ENCODE data around the gene CRACR2A. TPM values are rescaled to one million over a fixed set of nuclear protein-coding genes. Genes with fewer than 3 reads are reported as not detected.

CRACR2A gene
- polyA plus RNA-seq, 3 donors: 2.8 to 10.7 (median 5.8) TPM

- H3K36me3 ChIP-seq (replicated peaks in 1 of 2; ENCODE audit: control insufficient read depth in 1 of 2, insufficient read depth in 2 of 2, low read length in 2 of 2): peaks cover 2 to 27% of the 10 kb centered on the region in 2 donors
- Mint-ChIP-seq H3K9me3 (peaks cover 0 to 4% (median 0%) of the 10 kb centered on the region in 7 donors), H3K4me1 (peaks cover 31% of the 10 kb centered on the region), H3K4me3 (no peak overlapping the region), H3K27ac (no peak overlapping the region), H3K27me3 (ENCODE audit: low read depth in 3 of 3) (no peaks in the 10 kb centered on the region), H3K36me3 (peaks cover 48 to 49% of the 10 kb centered on the region in 2 donors)
- 100% methylated on average over 1 of the region's 2 CpGs for WGBS (ENCODE audit: insufficient coverage)
- H2AFZ ChIP-seq (ENCODE audit: insufficient read depth, low read depth, low read length, poor library complexity, severe bottlenecking): no peak overlapping the region
- no peak overlapping the region for H3K27ac ChIP-seq (ENCODE audit: low read depth in 1 of 2, low read length in 2 of 2)
- H3K9ac ChIP-seq (ENCODE audit: insufficient read depth, low read length, poor library complexity, severe bottlenecking): no peak overlapping the region
- H3K4me3 ChIP-seq (replicated peaks in 1 of 3; ENCODE audit: low read depth in 2 of 3, low read length in 3 of 3): no peak overlapping the region
- no peaks in the 10 kb centered on the region for H3K79me2 ChIP-seq (ENCODE audit: insufficient read depth, low read length)
- H3K27me3 ChIP-seq (ENCODE audit: control insufficient read depth in 2 of 2, insufficient read depth in 2 of 2, low read length in 2 of 2): no peaks in the 10 kb centered on the region
- H3K9me3 ChIP-seq (replicated peaks in 1 of 2; ENCODE audit: control insufficient read depth in 1 of 2, insufficient read depth in 1 of 2, low read length in 2 of 2): no peaks in the 10 kb centered on the region
- peaks cover 20 to 24% of the 10 kb centered on the region in 2 donors for H3K4me1 ChIP-seq (ENCODE audit: control insufficient read depth in 1 of 2, insufficient read depth in 2 of 2, low read length in 2 of 2)
- intact Hi-C loops (cut with micrococcal nuclease): no loop called here
- no peaks in the 10 kb centered on the region for H4K20me1 ChIP-seq (ENCODE audit: insufficient read depth, low read length)
- TF ChIP-seq CTCF (IDR thresholded peaks at IDR 0.05): no peak
- DNase-seq: no peak
- H3K4me2 ChIP-seq (replicated peaks; ENCODE audit: extremely low read depth, low read length, poor library complexity, severe bottlenecking): no peak overlapping the region
These were observed 39.0 kb downstream of the CRACR2A start for GRCh38 chr12:3713947-3714346.

GRCh38 chr12:3713483-3713882 is 39.4 kb downstream of the CRACR2A start:
- H3K4me3 Mint-ChIP-seq: no peak overlapping the region
- intact Hi-C loops (cut with micrococcal nuclease): no loop called here
- H3K9me3 Mint-ChIP-seq: no peaks in the 10 kb centered on the region
- Histone ChIP-seq H3K4me3 (replicated peaks in 1 of 3; ENCODE audit: low read depth in 2 of 3, low read length in 3 of 3) (no peak overlapping the region), H3K27me3 (ENCODE audit: control insufficient read depth in 2 of 2, insufficient read depth in 2 of 2, low read length in 2 of 2) (no peaks in the 10 kb centered on the region), H3K36me3 (replicated peaks in 1 of 2; ENCODE audit: control insufficient read depth in 1 of 2, insufficient read depth in 2 of 2, low read length in 2 of 2) (peaks cover 2 to 27% of the 10 kb centered on the region in 2 donors), H2AFZ (ENCODE audit: insufficient read depth, low read depth, low read length, poor library complexity, severe bottlenecking) (no peak overlapping the region), H3K79me2 (ENCODE audit: insufficient read depth, low read length) (no peaks in the 10 kb centered on the region), H3K9ac (ENCODE audit: insufficient read depth, low read length, poor library complexity, severe bottlenecking) (no peak overlapping the region), H3K4me1 (ENCODE audit: control insufficient read depth in 1 of 2, insufficient read depth in 2 of 2, low read length in 2 of 2) (peaks cover 16 to 20% of the 10 kb centered on the region in 2 donors), H3K9me3 (replicated peaks in 1 of 2; ENCODE audit: control insufficient read depth in 1 of 2, insufficient read depth in 1 of 2, low read length in 2 of 2) (no peaks in the 10 kb centered on the region), H3K4me2 (replicated peaks; ENCODE audit: extremely low read depth, low read length, poor library complexity, severe bottlenecking) (no peak overlapping the region), H4K20me1 (ENCODE audit: insufficient read depth, low read length) (no peaks in the 10 kb centered on the region), H3K27ac (ENCODE audit: low read depth in 1 of 2, low read length in 2 of 2) (no peak overlapping the region)
- 96% methylated on average over 3 of the region's 4 CpGs for WGBS (ENCODE audit: insufficient coverage)
- H3K27me3 Mint-ChIP-seq (ENCODE audit: low read depth in 3 of 3): no peaks in the 10 kb centered on the region
- peaks cover 47 to 48% of the 10 kb centered on the region in 2 donors for H3K36me3 Mint-ChIP-seq
- no peak for DNase-seq
- no peak for TF ChIP-seq CTCF (IDR thresholded peaks at IDR 0.05)
- peaks cover 29% of the 10 kb centered on the region for H3K4me1 Mint-ChIP-seq
- no peak overlapping the region for H3K27ac Mint-ChIP-seq

All from CD14-positive monocyte (primary cell).